Heart left ventricle (tissue), 16 donors: ENCODE measurements around the gene PALD1. TPM values are rescaled to one million over a fixed set of nuclear protein-coding genes. Genes with fewer than 3 reads are reported as not detected.

Experiments
- ATAC-seq, 4 donors: fragments of 200-7000 bp; cut with Tn5 transposase; one replicate each; pipeline ENCODE4 v1.9.1; 2020 to 2022; ENCODE audit warnings: moderate library complexity in 4 of 4, mild to moderate bottlenecking in 3 of 4, moderate number of reproducible peaks in 1 of 4
- DNase-seq, 5 donors: peaks; one replicate each; pipeline ENCODE4 v3.0.0-alpha.2; 2020
- H3K27ac ChIP-seq, 12 donors: fragments of 200-600 bp; sonication (generic) in 4 of 12; one replicate each; pipeline versions ENCODE4 v1.5.0 to v1.8.0; 2016 to 2022; ENCODE audit warnings: mild to moderate bottlenecking in 2 of 12
- H3K27me3 ChIP-seq, 9 donors: fragments of 200-600 bp; sonication (generic) in 2 of 9; one replicate each; pipeline versions ENCODE4 v1.5.1 to v1.8.0; 2016 to 2022; ENCODE audit warnings: mild to moderate bottlenecking in 3 of 9
- H3K36me3 ChIP-seq, 9 donors: fragments of 200-600 bp; sonication (generic) in 2 of 9; one replicate each; pipeline versions ENCODE4 v1.5.0 to v1.8.0; 2018 to 2022; ENCODE audit warnings: mild to moderate bottlenecking in 2 of 9
- H3K4me1 ChIP-seq, 12 donors: fragments of 200-600 bp; sonication (generic) in 4 of 12; one replicate each; pipeline versions ENCODE4 v1.5.0 to v1.8.0; 2016 to 2022; ENCODE audit warnings: mild to moderate bottlenecking in 3 of 12
- H3K4me3 ChIP-seq, 12 donors: fragments of 200-600 bp; sonication (generic) in 4 of 12; one replicate each; pipeline versions ENCODE4 v1.5.0 to v1.8.0; 2017 to 2022; ENCODE audit warnings: mild to moderate bottlenecking in 9 of 12, moderate library complexity in 4 of 12
- H3K9me3 ChIP-seq, 12 donors: fragments of 200-600 bp; sonication (generic) in 4 of 12; one replicate each; pipeline versions ENCODE4 v1.5.0 to v1.8.0; 2016 to 2022; ENCODE audit warnings: mild to moderate bottlenecking in 1 of 12
- CTCF ChIP-seq, 12 donors: fragments of 200-600 bp; sonication (generic) in 4 of 12; IDR thresholded peaks; one replicate each; pipeline versions ENCODE4 v1.5.0 to v1.8.0; 2018 to 2022; ENCODE audit warnings: antibody characterized with exemption in 12 of 12, mild to moderate bottlenecking in 5 of 12
- POLR2A ChIP-seq, 2 donors: fragments of 450-650 bp; IDR thresholded peaks; one replicate each; pipeline ENCODE4 v1.6.1; 2017; ENCODE audit warnings: antibody characterized with exemption in 2 of 2, mild to moderate bottlenecking in 2 of 2, moderate library complexity in 2 of 2
- WGBS, 4 donors: extraction: QIAGEN DNeasy Blood & Tissue Kit in 2 of 4; methylation state at CpG; one replicate each; pipeline versions ENCODE4 v1.1.5 to v1.1.7; 2013 to 2018; 5-methylcytosine and 5-hydroxymethylcytosine counted together
- intact Hi-C, 10 donors: fragments of 100-400 bp; cut with DNase I; formaldehyde crosslinking; loops; one replicate each; pipeline versions ENCODE4 v1.11.1 to v1.14.2; 2022
- polyA plus RNA-seq, 2 donors: library from polyadenylated mRNA; stranded (reverse); fragments of 200-250 nt; gene quantifications; one replicate each; pipeline ENCODE4 v1.2.3, GENCODE V29; 2013
- total RNA-seq, 9 donors: library from RNA; depleted of rRNA in 2 of 9; stranded (reverse); fragments of >200 nt in 2 of 9; fragmentation: NEBNext Ultra II Directional in 3 of 9; extraction: Animal tissue kit (Norgen Biotek cat#: 25700) in 3 of 9; gene quantifications; one replicate each; pipeline versions ENCODE4 v1.1.0 to v1.2.4, GENCODE V29; 2016 to 2023
- donor health status: ischemic (EF 13 %, LVEDD 7.1; RV severe dilation, severe dysfunction).
- donor health status: healthy with polysubstance abuse.
- donor health status: DM: no; HTN: yes; CAD: no.
- donor health status: DM: no; HTN: no; CAD: no.
- donor health status: ischemic (EF 25% LVEDD 6.9; RV normal size, moderate dysfunction).
- donor health status: ischemic (EF 25% LVEDD 5.7; RV mildly dilated, moderate dysfunction).
- donor health status: healthy.
- donor health status: DM: yes; HTN: yes; CAD: no.
- donor health status: ischemic (EF 35%, LVEDD 5.7; RV mildly dilated, moderate dysfunction).
- donor health status: nonischemic (EF 11% LVEDD 7.7; RV severe dilation, severe dysfunction).
- donor health status: DM: yes; HTN: yes; CAD: no.
- donor health status: PGD.
- donor health status: ischemic (EF 29% LVEDD 5.4; RV normal size, mild dysfunction).
- donor health status: nonischemic (EF 23%, LVEDD 6.1; RV moderate dilation, normal function).

PALD1 gene
- total and polyA plus RNA-seq, 11 donors = 2.7 to 12.3 (median 5.5) TPM

GRCh38 chr10:70432561-70433263, 45.9 kb upstream of the PALD1 start:
- Histone ChIP-seq H3K27me3 (no peaks in the 10 kb centered on the region), H3K4me1 (peaks cover 4 to 56% (median 41%) of the 10 kb centered on the region in 12 donors), H3K27ac (peak overlapping the region; percentile 12 to 95 (median 84)), H3K36me3 (peaks cover 0 to 23% (median 16%) of the 10 kb centered on the region in 9 donors), H3K9me3 (no peaks in the 10 kb centered on the region), H3K4me3 (peak overlapping the region in 7 of 12 donors; percentile 3 to 41 (median 25))
- 50 to 63% (median 56%) methylated on average over 6 of the region's 6 CpGs for WGBS, 4 donors
- intact Hi-C loops = no loop called here
- DNase-seq (no peak), ATAC-seq (no peak)
- TF ChIP-seq CTCF (IDR thresholded peaks at IDR 0.05) = no peak
- TF ChIP-seq POLR2A (IDR thresholded peaks at IDR 0.05) = no peak

- WGBS, 4 donors = 61 to 70% (median 68%) methylated on average over 9 of the region's 9 CpGs
- ATAC-seq (peak in 1 of 4 donors; percentile 9), DNase-seq (peak in 2 of 5 donors; percentile 48 to 62)
- TF ChIP-seq CTCF (IDR thresholded peaks at IDR 0.05) (no peak), POLR2A (IDR thresholded peaks at IDR 0.05) (no peak)
- intact Hi-C loops = no loop called here
- H3K9me3 ChIP-seq = no peaks in the 10 kb centered on the region
- peak overlapping the region; percentile 18 to 95 (median 82) for H3K27ac ChIP-seq
- H3K4me3 ChIP-seq = no peak overlapping the region
- peaks cover 0 to 13% (median 9%) of the 10 kb centered on the region in 9 donors for H3K36me3 ChIP-seq
- H3K27me3 ChIP-seq = no peaks in the 10 kb centered on the region
- H3K4me1 ChIP-seq = peaks cover 4 to 56% (median 41%) of the 10 kb centered on the region in 12 donors
These were observed 44.8 kb upstream of the PALD1 start for GRCh38 chr10:70433581-70434280.

- H3K27me3 ChIP-seq = peaks cover 0 to 16% (median 7%) of the 10 kb centered on the region in 9 donors
- no peak for TF ChIP-seq CTCF (IDR thresholded peaks at IDR 0.05)
- no peak for TF ChIP-seq POLR2A (IDR thresholded peaks at IDR 0.05)
- DNase-seq (no peak), ATAC-seq (no peak)
- no peak overlapping the region for H3K27ac ChIP-seq
- WGBS, 4 donors = 94 to 96% (median 95%) methylated on average over 15 to 19 of the region's 19 CpGs
- intact Hi-C loops = no loop called here
- H3K4me3 ChIP-seq = no peak overlapping the region
- H3K4me1 ChIP-seq = peaks cover 4 to 49% (median 38%) of the 10 kb centered on the region in 12 donors
- no peaks in the 10 kb centered on the region for H3K9me3 ChIP-seq
- H3K36me3 ChIP-seq = no peaks in the 10 kb centered on the region
These were observed 43.1 kb upstream of the PALD1 start for GRCh38 chr10:70435241-70436085.
